Epithelial cell of esophagus (primary cell): ENCODE data around the gene TIMM50.

ENCODE experiments used
- DNase-seq: peaks from one replicate; pipeline ENCODE4 v3.0.0; 2010; ENCODE audit warnings: low read depth
- H3K4me3 ChIP-seq: 2 replicates; pipeline ENCODE4 v1.5.1; 2011; ENCODE audit warnings: mild to moderate bottlenecking, low read length, control low read depth
- CTCF ChIP-seq: IDR thresholded peaks from 2 replicates; pipeline ENCODE4 v1.5.1; 2011; ENCODE audit warnings: low read depth, mild to moderate bottlenecking, low read length, control low read depth, inconsistent platforms; ENCODE audit not compliant: insufficient read depth; ENCODE audit errors: missing control alignments

TIMM50 gene

DNA sequence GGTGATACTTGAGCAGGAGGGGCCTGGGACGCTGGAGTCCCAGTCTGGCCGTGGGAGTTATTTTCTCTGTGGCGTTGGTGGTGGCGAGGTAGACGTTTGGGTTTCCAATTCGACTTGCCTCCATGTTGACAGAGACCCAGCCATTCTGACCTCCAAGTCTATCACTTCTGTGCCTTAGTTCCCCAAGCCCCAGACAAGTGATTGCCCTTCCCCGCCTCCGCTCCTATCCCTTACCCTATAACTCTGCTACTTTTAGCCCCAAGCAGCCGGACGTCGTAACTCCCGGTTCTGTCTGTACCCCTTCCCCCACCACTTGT lies 549 bp downstream of the TIMM50 start:
- no peak for TF ChIP-seq CTCF
- peak overlapping the region; percentile 98 for H3K4me3 ChIP-seq

DNA sequence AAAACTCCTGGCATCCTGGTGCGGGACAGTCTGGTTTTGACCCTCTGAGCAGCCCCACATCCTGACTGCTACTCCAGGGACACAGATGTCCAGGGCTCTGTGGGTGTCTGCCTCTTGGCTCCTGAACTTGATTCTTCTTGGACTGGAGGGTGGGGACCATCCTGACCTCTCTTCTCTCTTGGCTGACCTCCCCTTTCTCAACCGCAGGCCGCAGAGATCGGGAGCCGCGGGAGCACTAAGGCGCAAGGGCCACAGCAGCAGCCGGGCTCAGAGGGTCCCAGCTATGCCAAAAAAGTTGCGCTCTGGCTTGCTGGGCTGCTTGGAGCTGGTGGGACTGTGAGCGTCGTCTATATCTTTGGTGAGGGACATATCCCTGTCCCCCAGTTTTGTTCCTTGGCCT lies 1.0 kb downstream of the TIMM50 start:
- DNase-seq, result no peak
- H3K4me3 ChIP-seq, result peak overlapping the region; percentile 98
- TF ChIP-seq CTCF, result no peak

More for the DNA sequence above, 549 bp downstream of the TIMM50 start:
- DNase-seq, result no peak

GRCh38 chr19:39483141-39483540 lies 2.5 kb downstream of the TIMM50 start:
- no peak for DNase-seq
- no peak overlapping the region for H3K4me3 ChIP-seq
- TF ChIP-seq CTCF, result no peak

- H3K4me3 ChIP-seq, result no peak overlapping the region
- no peak for TF ChIP-seq CTCF
- DNase-seq, result no peak
These were observed 9.1 kb downstream of the TIMM50 start for GRCh38 chr19:39489756-39490155.

DNA sequence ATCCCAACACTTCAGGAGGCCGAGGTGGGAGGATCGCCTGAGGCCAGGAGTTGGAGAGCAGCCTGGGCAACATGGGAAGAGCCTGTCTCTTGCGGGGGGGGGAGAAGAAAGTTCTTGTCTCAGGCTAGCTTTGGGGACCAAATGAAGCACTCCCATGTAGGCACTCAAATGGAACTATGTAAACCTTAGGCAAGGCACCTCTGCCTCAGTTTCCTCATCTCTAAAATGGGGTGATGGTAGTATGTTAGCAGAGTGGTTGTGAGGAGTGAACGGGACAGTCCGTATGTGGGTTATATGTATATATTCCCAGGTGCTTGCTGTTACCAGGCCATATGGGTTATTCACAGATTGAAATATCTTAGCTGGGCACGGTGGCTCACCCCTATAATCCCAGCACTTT lies 11.6 kb downstream of the TIMM50 start:
- no peak overlapping the region for H3K4me3 ChIP-seq
- TF ChIP-seq CTCF, result no peak
- DNase-seq, result no peak

- no peak for DNase-seq
- TF ChIP-seq CTCF, result no peak
These were observed 12.2 kb downstream of the TIMM50 start for GRCh38 chr19:39492788-39493187.

GRCh38 chr19:39494661-39495060 lies 14.0 kb downstream of the TIMM50 start:
- no peak overlapping the region for H3K4me3 ChIP-seq
- no peak for TF ChIP-seq CTCF
- DNase-seq, result no peak

More at GRCh38 chr19:39492788-39493187, 12.2 kb downstream of the TIMM50 start:
- no peak overlapping the region for H3K4me3 ChIP-seq
